HepG2 (cell line): ENCODE results near the gene MSRB3. TPM values are rescaled to one million over a fixed set of nuclear protein-coding genes. Genes with fewer than 3 reads are reported as not detected.

Source experiments
- ATAC-seq: fragments of 200-7000 bp; cut with Tn5 transposase; 3 replicates; pipeline ENCODE4 v1.9.1; 2020; ENCODE audit warnings: mild to moderate bottlenecking, moderate library complexity
- BruUV-seq: library from RNA; stranded (reverse); fragments of 400-500 nt; replicated peaks from 2 replicates; lab custom pipeline; 2021; lab: Mats Ljungman, UMichigan
- CTCF ChIA-PET: fragments of 300-600 bp; formaldehyde crosslinking; extraction: SDS; loops from one replicate; lab custom pipeline; 2021; ENCODE audit warnings: low total read pairs, inconsistent platforms, low intra/inter-chr PET ratio; lab: Yijun Ruan, JAX
- POLR2A ChIA-PET: fragments of 350-600 bp; sonication (Branson Sonifier 250); formaldehyde crosslinking; loops from one replicate; lab custom pipeline; 2020; ENCODE audit warnings: antibody characterized with exemption, inconsistent platforms; lab: Yijun Ruan, JAX
- DNase-seq: peaks from one replicate; pipeline ENCODE4 v3.0.0-alpha.2; 2015; ENCODE audit warnings: low spot score
- FAIRE-seq: peaks from 3 replicates; lab custom pipeline; 2011; peaks lifted over from hg19 to GRCh38; lab: Jason Lieb, UNC
- H2AFZ ChIP-seq: one replicate; pipeline ENCODE4 v1.6.1; 2011; ENCODE audit warnings: low read length, inconsistent platforms
- H3K27ac ChIP-seq: fragments of 300-600 bp; 3 replicates; pipeline ENCODE4 v1.8.0; 2011; ENCODE audit warnings: mixed run types, mild to moderate bottlenecking, mixed read lengths, low read length, inconsistent platforms; ENCODE audit not compliant: insufficient read depth; ENCODE audit errors: extremely low read length
- H3K27me3 ChIP-seq, 2 experiments: fragments of 200-600 bp in 1 of 2; 2 replicates in 1 of 2; 3 replicates in 1 of 2; pipeline versions ENCODE4 v1.6.0 to v1.8.0; 2011; ENCODE audit warnings: low read length in 2 of 2, mild to moderate bottlenecking in 2 of 2, moderate library complexity in 2 of 2, inconsistent platforms in 1 of 2; ENCODE audit not compliant: insufficient read depth in 2 of 2, control insufficient read depth in 1 of 2
- H3K36me3 ChIP-seq, 2 experiments: fragments of 200-600 bp in 1 of 2; replicated peaks in 1 of 2; 2 replicates in 1 of 2; 3 replicates in 1 of 2; pipeline versions ENCODE4 v1.5.1 to v1.8.0; 2011; ENCODE audit warnings: low read length in 2 of 2, inconsistent platforms in 1 of 2; ENCODE audit not compliant: insufficient read depth in 2 of 2, control insufficient read depth in 1 of 2
- H3K4me1 ChIP-seq: 2 replicates; pipeline ENCODE4 v1.5.1; 2012; ENCODE audit warnings: low read length, inconsistent platforms; ENCODE audit not compliant: insufficient read depth
- H3K4me2 ChIP-seq: 2 replicates; pipeline ENCODE4 v1.6.0; 2011; ENCODE audit warnings: low read depth, low read length, inconsistent platforms
- H3K4me3 ChIP-seq, 3 experiments: fragments of 200-600 bp in 1 of 3; sonication (generic), shearing (Covaris generic) in 1 of 3; replicated peaks in 1 of 3; 2 replicates each; pipeline ENCODE4 v1.5.1; 2011 to 2016; ENCODE audit warnings: low read length in 3 of 3, inconsistent platforms in 2 of 3, low read depth in 2 of 3, mild to moderate bottlenecking in 2 of 3, control low read depth in 1 of 3, mixed read lengths in 1 of 3; ENCODE audit not compliant: insufficient read depth in 1 of 3
- H3K79me2 ChIP-seq: one replicate; pipeline ENCODE4 v1.6.1; 2011; ENCODE audit warnings: low read length, inconsistent platforms; ENCODE audit not compliant: insufficient read depth
- H3K9ac ChIP-seq: 2 replicates; pipeline ENCODE4 v1.6.0; 2011; ENCODE audit warnings: mild to moderate bottlenecking, low read depth, low read length, inconsistent platforms; ENCODE audit not compliant: insufficient read depth
- H3K9me3 ChIP-seq: 2 replicates; pipeline ENCODE4 v1.5.1; 2012; ENCODE audit warnings: mild to moderate bottlenecking, low read length
- H4K20me1 ChIP-seq: 2 replicates; pipeline ENCODE4 v1.6.0; 2011; ENCODE audit warnings: inconsistent platforms, mild to moderate bottlenecking, low read length, moderate library complexity; ENCODE audit not compliant: insufficient read depth
- CBX2 ChIP-seq, 2 experiments: fragments of 200-600 bp in 1 of 2; sonication (generic); formaldehyde crosslinking in 1 of 2; IDR thresholded peaks; 2 replicates each; pipeline versions ENCODE4 v1.7.0 to v1.8.1; 2018 to 2022; ENCODE audit warnings: low read depth in 2 of 2, low read length in 1 of 2, mild to moderate bottlenecking in 1 of 2, missing genetic modification reagents in 1 of 2
- ETS1 ChIP-seq: sonication (generic); formaldehyde crosslinking; IDR thresholded peaks from 2 replicates; pipeline ENCODE4 v1.4.0; 2020; ENCODE audit warnings: missing genetic modification reagents
- ZNF329 ChIP-seq: sonication (generic); formaldehyde crosslinking; IDR thresholded peaks from 2 replicates; pipeline ENCODE4 v1.9.0; 2021; ENCODE audit warnings: low read depth, mild to moderate bottlenecking, missing genetic modification reagents
- ZNF501 ChIP-seq: sonication (generic); formaldehyde crosslinking; IDR thresholded peaks from 2 replicates; pipeline ENCODE4 v1.5.1; 2020; ENCODE audit warnings: mild to moderate bottlenecking, moderate library complexity, missing genetic modification reagents
- WGBS: methylation state at CpG from one replicate; pipeline ENCODE4 v1.1.6; 2017; ENCODE audit warnings: low lambda C conversion rate; 5-methylcytosine and 5-hydroxymethylcytosine counted together
- in situ Hi-C: cut with HindIII; loops from 2 replicates; pipeline ENCODE4 v1.10.0; 2017; ENCODE audit warnings: low pct_unique_long_range_greater_than_20kb; ENCODE audit not compliant: extremely low pct_ligation_motif_present
- intact Hi-C: fragments of 100-400 bp; cut with micrococcal nuclease; formaldehyde crosslinking; loops from one replicate; pipeline ENCODE4 v1.10.0; 2022; ENCODE audit not compliant: unreplicated experiment
- polyA plus RNA-seq, 8 experiments: library from polyadenylated mRNA; depleted of rRNA in 3 of 8; stranded (reverse) in 7 of 8; unstranded in 1 of 8; fragments of >200 nt; fragmentation: Illumina TruSeq in 4 of 8; extraction: Trizol in 4 of 8; gene quantifications; 2 replicates each; pipeline versions ENCODE4 v1.2.1 to v1.2.3, GENCODE V29; 2011 to 2016; ENCODE audit warnings: low read depth in 4 of 8, missing spikeins in 1 of 8, mixed read lengths in 1 of 8; ENCODE audit not compliant: insufficient read depth in 1 of 8
- total RNA-seq, 5 experiments: library from RNA; depleted of rRNA; stranded (reverse); fragments of >200 nt; fragmentation: Illumina TruSeq; extraction: Trizol; gene quantifications; 2 replicates each; pipeline ENCODE4 v1.2.3, GENCODE V29; 2016; ENCODE audit warnings: low read depth in 1 of 5

The MSRB3 gene
- total and polyA plus RNA-seq, 2 of the 13 experiments (the other 11 are each of a cell fraction or from before 2014, with no cell fraction given), result 1.5 to 1.9 TPM

- peak; percentile 29; the same call in 1 of the 2 replicates for TF ChIP-seq ZNF501 (CRISPR knock-in tag)
Observed at GRCh38 chr12:65277994-65278575, 398 bp upstream of the MSRB3 start (continued).

- Histone ChIP-seq H4K20me1 (no peaks in the 10 kb centered on the region), H2AFZ (peak overlapping the region; percentile 18), H3K79me2 (no peaks in the 10 kb centered on the region), H3K4me1 (0 out of 2 replicates have a peak, but pooled peaks cover 5% of the 10 kb centered on the region), H3K4me2 (peak overlapping the region; percentile 92), H3K9ac (peak overlapping the region; percentile 39; the same call in 1 of the 2 replicates), H3K4me3 (peak overlapping the region; percentile 64 to 80 (median 76); a peak in 5 of 6 replicates), H3K9me3 (no peaks in the 10 kb centered on the region), H3K36me3 (no peaks in the 10 kb centered on the region), H3K27me3 (peaks cover 3 to 9% of the 10 kb centered on the region in 2 experiments; a peak in 3 of 5 replicates), H3K27ac (no peak overlapping the region)
- BruUV-seq, result TSS peak; percentile 54
- no peak for FAIRE-seq
- no peak for ATAC-seq
- 28% methylated on average over 10 of the region's 23 CpGs for WGBS
- intact Hi-C loops, result no loop called here
- peak; percentile 89 for TF ChIP-seq CBX2 (IDR thresholded peaks at IDR 0.05; ENCODE audit: low read depth, low read length)
- TF ChIP-seq CBX2 (CRISPR knock-in tag; IDR thresholded peaks at IDR 0.05; ENCODE audit: low read depth), result no peak
- no peak for TF ChIP-seq ZNF329 (CRISPR knock-in tag)
- TF ChIP-seq ETS1, result no peak
- ChIA-PET CTCF (no interaction called here), POLR2A (no interaction called here)
- in situ Hi-C loops, result no loop called here
- no peak for DNase-seq
Observed at GRCh38 chr12:65279369-65280112, 1.1 kb downstream of the MSRB3 start.
